SU-DHL-6 (cell line): ENCODE data around the gene FTCDNL1.

Experiments used
- EZH2phosphoT487 ChIP-seq: fragments of 200-600 bp; sonication (generic), shearing (Covaris generic); conservative IDR thresholded peaks from 2 replicates; pipeline ENCODE4 v1.6.1; 2018; ENCODE audit warnings: mild to moderate bottlenecking, antibody characterized with exemption, low read length, moderate library complexity, mixed read lengths
- TF ChIP-seq, protein P1 (sequence below): fragments of 200-600 bp; sonication (generic); IDR thresholded peaks from one replicate; pipeline ENCODE4 v1.5.1; 2017; ENCODE audit warnings: antibody characterized with exemption, mild to moderate bottlenecking, low read length, moderate library complexity; ENCODE audit not compliant: insufficient read depth, poor library complexity, severe bottlenecking

DNA sequence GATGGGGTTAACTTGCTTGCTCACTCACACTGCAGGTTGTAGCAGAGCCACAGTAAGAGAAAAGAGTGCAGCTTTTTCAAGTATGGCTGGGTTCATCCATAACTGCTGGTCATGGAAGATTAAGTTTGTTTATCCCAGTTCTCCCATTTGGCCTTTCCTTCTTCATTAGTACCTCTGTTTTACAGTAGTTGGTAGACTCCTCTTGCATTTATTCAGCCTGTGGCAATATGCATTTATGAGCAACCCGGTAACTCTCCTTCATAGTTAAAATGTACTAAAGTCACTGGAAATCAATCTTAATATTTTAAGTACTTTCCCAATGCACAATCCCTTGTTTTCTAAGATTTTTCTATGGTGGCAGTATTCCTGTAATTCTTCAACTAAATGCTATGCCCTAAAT, 14.0 kb downstream of the FTCDNL1 start:
- TF ChIP-seq, protein P1, sequence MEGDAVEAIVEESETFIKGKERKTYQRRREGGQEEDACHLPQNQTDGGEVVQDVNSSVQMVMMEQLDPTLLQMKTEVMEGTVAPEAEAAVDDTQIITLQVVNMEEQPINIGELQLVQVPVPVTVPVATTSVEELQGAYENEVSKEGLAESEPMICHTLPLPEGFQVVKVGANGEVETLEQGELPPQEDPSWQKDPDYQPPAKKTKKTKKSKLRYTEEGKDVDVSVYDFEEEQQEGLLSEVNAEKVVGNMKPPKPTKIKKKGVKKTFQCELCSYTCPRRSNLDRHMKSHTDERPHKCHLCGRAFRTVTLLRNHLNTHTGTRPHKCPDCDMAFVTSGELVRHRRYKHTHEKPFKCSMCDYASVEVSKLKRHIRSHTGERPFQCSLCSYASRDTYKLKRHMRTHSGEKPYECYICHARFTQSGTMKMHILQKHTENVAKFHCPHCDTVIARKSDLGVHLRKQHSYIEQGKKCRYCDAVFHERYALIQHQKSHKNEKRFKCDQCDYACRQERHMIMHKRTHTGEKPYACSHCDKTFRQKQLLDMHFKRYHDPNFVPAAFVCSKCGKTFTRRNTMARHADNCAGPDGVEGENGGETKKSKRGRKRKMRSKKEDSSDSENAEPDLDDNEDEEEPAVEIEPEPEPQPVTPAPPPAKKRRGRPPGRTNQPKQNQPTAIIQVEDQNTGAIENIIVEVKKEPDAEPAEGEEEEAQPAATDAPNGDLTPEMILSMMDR, result no peak
- TF ChIP-seq EZH2phosphoT487, result no peak
